PC-9 (cell line): ENCODE data around the gene UPK2.

Source experiments
- EZH2 ChIP-seq: fragments of 200-600 bp; sonication (generic); IDR thresholded peaks from 2 replicates; pipeline ENCODE4 v1.8.0; 2017; ENCODE audit warnings: antibody characterized with exemption, low read depth
- TF ChIP-seq, protein P1 (sequence below): fragments of 200-600 bp; sonication (generic); conservative IDR thresholded peaks from 2 replicates; pipeline ENCODE4 v1.6.1; 2017; ENCODE audit warnings: mixed run types, antibody characterized with exemption, mild to moderate bottlenecking, moderate library complexity

DNA sequence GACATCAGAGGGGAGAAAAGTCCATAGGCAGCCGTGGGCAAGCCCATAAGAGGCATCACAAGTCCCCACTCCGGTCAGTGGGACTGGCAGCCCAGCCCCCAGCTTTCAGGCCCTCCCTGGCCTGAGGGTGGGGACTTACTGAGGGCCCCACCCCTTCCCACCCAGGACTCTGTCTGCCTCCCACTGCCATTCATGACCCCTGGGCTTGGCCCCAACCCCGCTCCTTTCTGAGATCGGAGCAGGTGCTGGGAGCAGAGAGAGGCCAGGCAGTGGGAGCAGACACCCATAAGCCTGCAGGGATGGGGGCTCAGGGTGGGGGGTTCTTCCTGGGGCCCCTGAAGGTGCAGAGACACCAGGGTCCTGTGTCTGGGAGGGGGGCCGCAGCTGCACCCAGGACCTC, 5.1 kb downstream of the UPK2 start:
- TF ChIP-seq, protein P1, sequence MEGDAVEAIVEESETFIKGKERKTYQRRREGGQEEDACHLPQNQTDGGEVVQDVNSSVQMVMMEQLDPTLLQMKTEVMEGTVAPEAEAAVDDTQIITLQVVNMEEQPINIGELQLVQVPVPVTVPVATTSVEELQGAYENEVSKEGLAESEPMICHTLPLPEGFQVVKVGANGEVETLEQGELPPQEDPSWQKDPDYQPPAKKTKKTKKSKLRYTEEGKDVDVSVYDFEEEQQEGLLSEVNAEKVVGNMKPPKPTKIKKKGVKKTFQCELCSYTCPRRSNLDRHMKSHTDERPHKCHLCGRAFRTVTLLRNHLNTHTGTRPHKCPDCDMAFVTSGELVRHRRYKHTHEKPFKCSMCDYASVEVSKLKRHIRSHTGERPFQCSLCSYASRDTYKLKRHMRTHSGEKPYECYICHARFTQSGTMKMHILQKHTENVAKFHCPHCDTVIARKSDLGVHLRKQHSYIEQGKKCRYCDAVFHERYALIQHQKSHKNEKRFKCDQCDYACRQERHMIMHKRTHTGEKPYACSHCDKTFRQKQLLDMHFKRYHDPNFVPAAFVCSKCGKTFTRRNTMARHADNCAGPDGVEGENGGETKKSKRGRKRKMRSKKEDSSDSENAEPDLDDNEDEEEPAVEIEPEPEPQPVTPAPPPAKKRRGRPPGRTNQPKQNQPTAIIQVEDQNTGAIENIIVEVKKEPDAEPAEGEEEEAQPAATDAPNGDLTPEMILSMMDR = no peak
- no peak for TF ChIP-seq EZH2
